DND-41 (cell line): ENCODE results near the gene KRTAP10-8.

ENCODE experiments used
- EZH2 ChIP-seq: IDR thresholded peaks from 3 replicates; pipeline ENCODE4 v1.6.1; 2012; ENCODE audit warnings: borderline replicate concordance, low read depth, mild to moderate bottlenecking, moderate library complexity, low read length, inconsistent platforms; ENCODE audit not compliant: severe bottlenecking
- TF ChIP-seq, protein P1 (sequence below): IDR thresholded peaks from 2 replicates; pipeline ENCODE4 v1.5.1; 2012; ENCODE audit warnings: borderline replicate concordance, low read length, moderate library complexity, mild to moderate bottlenecking; ENCODE audit not compliant: poor library complexity, severe bottlenecking; ENCODE audit errors: extremely low read depth

DNA sequence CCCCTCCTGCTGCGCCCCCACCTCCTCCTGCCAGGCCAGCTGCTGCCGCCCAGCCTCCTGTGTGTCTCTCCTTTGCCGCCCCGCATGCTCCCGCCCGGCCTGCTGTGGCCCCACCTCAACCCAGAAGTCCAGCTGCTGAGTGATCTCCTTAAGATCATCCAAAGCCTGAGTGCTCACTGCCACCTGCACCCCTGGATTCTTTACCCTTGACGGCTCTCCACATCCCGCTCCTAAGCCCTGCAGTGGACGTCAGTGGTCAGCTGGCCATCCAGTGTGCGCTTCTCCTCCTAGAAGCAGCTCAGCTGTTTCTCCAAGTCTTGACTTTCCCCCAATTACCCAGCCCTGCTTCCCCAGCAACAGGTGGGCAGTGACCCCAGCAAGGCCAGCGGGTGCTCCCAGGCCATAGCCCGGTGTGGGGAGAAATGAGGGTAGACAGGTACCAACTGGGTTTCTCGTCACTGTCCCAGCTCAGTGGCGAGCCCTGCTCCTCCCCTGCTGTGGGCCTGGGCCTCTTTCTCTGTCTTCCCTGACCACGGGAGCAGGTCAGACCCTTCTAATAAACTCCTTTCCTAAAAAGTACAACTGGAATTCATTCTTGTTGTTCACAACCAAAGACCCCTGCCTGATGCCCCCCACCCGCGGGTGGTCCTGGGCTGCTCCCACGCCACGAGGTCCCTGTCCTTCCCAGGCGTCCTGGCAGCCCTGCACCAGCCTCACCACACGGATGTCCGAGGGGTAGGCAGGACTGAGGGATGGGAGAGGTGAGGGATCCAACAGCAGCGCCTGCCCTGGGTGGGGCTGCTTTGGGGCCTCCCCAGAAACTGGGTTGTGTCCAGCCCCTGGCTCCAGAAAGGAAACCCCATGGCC, 10.1 kb upstream of the KRTAP10-8 start:
- TF ChIP-seq, protein P1, sequence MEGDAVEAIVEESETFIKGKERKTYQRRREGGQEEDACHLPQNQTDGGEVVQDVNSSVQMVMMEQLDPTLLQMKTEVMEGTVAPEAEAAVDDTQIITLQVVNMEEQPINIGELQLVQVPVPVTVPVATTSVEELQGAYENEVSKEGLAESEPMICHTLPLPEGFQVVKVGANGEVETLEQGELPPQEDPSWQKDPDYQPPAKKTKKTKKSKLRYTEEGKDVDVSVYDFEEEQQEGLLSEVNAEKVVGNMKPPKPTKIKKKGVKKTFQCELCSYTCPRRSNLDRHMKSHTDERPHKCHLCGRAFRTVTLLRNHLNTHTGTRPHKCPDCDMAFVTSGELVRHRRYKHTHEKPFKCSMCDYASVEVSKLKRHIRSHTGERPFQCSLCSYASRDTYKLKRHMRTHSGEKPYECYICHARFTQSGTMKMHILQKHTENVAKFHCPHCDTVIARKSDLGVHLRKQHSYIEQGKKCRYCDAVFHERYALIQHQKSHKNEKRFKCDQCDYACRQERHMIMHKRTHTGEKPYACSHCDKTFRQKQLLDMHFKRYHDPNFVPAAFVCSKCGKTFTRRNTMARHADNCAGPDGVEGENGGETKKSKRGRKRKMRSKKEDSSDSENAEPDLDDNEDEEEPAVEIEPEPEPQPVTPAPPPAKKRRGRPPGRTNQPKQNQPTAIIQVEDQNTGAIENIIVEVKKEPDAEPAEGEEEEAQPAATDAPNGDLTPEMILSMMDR, result no peak
- no peak for TF ChIP-seq EZH2
